Right lobe of liver (tissue), 4 donors: Measurements from ENCODE around the gene SNX19.

Experiments
- POLR2A ChIP-seq: fragments of 450-650 bp; IDR thresholded peaks from one replicate; pipeline ENCODE4 v1.6.1; 2017; ENCODE audit warnings: antibody characterized with exemption, mild to moderate bottlenecking
- TF ChIP-seq, protein P1 (sequence below), 4 donors: fragments of 200-600 bp in 3 of 4; fragments of 450-650 bp in 1 of 4; IDR thresholded peaks; one replicate each; pipeline versions ENCODE4 v1.5.1 to v1.8.0; 2016 to 2022; ENCODE audit warnings: antibody characterized with exemption in 4 of 4, mild to moderate bottlenecking in 2 of 4
- donor health status: DM: no; HTN: no; CAD: no.
- donor health status: DM: no; HTN: no; CAD: no.
- donor health status: DM: no; HTN: yes; CAD: no.

DNA sequence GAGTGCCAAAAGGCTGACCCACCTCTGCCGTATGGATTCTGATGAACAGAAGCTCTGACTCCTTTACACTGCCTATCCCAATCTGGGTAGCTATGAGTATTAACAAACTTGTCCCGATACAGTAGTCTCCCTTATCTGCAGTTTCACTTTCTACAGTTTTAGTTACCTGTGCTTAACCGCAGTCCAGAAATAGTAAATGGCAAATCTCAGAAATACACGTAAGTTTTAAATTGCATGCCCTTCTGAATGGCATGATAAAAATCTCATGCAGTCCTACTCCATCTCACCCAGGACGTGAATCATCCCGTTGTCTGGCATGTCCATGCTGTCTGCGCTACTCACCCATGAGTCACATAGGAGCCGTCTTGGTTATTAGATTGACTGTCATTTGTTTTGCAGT lies 68.8 kb downstream of the SNX19 start:
- TF ChIP-seq, protein P1, sequence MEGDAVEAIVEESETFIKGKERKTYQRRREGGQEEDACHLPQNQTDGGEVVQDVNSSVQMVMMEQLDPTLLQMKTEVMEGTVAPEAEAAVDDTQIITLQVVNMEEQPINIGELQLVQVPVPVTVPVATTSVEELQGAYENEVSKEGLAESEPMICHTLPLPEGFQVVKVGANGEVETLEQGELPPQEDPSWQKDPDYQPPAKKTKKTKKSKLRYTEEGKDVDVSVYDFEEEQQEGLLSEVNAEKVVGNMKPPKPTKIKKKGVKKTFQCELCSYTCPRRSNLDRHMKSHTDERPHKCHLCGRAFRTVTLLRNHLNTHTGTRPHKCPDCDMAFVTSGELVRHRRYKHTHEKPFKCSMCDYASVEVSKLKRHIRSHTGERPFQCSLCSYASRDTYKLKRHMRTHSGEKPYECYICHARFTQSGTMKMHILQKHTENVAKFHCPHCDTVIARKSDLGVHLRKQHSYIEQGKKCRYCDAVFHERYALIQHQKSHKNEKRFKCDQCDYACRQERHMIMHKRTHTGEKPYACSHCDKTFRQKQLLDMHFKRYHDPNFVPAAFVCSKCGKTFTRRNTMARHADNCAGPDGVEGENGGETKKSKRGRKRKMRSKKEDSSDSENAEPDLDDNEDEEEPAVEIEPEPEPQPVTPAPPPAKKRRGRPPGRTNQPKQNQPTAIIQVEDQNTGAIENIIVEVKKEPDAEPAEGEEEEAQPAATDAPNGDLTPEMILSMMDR (IDR thresholded peaks at IDR 0.05), result no peak
- no peak for TF ChIP-seq POLR2A
